Kidney tubule cell (primary cell): ENCODE measurements around the gene CCDC148.
"Not testable (repeated sequence)": the region's sequence is repeated elsewhere in the genome, so short reads cannot be mapped to it uniquely, and the experiment has no call there.

Experiments used
- DNase-seq: peaks from one replicate; pipeline ENCODE4 v3.0.0-alpha.2; 2018; ENCODE audit warnings: low spot score

CCDC148 gene

GRCh38 chr2:158357122-158357521, 99.4 kb downstream of the CCDC148 start:
- no peak for DNase-seq

- not testable (repeated sequence) for DNase-seq
Measured at GRCh38 chr2:158351466-158351816, 105.1 kb downstream of the CCDC148 start.

DNA sequence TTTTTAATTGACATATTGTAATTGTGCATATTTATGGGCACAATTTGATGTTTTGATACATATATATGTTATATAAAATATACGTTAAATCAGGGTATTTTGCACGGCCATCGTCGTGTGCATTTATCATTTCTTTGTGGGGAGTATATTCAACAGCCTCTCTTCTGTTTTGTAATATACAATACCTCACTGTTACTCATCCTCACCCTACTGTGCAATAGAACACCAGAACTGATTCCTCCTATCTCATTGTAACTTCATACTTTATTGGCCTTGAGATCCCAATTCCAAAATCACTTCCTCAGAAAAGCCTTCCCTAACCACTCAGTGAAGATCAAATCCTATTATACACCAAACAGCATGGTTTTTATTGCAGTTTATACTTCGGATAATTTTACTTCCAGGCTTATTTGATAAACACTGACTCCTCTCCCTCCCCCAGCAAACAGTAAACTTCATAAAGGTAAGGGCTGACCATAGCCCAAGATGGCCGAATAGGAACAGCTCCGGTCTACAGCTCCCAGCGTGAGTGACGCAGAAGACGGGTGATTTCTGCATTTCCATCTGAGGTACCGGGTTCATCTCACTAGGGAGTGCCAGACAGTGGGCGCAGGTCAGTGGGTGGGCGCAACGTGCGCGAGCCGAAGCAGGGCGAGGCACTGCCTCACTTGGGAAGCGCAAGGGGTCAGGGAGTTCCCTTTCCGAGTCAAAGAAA, 105.6 kb downstream of the CCDC148 start:
- DNase-seq: not testable (repeated sequence)

DNA sequence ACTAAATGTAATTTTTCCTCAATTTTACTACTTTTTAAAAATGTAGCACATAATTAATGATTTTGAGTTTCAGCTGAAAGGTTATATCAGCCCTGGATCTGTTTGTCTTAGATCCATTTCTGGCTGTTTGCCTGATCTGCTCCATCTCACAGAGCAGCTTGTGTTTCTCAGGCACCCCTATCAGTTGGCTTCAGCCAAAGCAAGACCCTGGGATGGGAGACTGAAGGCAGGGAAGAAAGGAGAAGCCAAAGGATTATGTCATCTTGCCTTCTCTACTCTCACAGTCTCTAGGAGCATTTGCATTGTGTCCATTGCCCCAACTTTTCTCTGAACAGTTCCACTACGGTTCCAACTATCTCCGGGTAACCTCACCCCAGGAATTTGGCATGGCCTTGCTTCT, 110.5 kb downstream of the CCDC148 start:
- no peak for DNase-seq

DNA sequence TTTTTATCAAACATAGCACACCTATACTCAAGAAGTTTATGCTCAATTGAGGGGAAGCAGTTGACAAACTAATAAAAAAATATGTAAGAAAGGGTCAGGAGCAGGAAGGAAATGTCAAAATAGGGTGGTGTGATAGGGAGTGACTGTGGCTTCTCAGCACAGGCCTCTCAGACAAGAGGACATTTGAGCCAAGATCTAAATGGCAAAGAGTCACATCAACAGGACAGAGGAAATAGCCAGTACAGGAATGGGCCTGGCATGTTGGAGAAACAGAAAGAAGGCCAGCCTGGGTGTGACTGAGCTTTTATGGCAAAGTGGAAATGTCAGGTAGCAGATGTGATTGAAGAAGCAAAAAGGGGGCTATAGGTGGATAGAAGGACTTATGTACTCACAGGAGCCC, 117.0 kb downstream of the CCDC148 start:
- no peak for DNase-seq

DNA sequence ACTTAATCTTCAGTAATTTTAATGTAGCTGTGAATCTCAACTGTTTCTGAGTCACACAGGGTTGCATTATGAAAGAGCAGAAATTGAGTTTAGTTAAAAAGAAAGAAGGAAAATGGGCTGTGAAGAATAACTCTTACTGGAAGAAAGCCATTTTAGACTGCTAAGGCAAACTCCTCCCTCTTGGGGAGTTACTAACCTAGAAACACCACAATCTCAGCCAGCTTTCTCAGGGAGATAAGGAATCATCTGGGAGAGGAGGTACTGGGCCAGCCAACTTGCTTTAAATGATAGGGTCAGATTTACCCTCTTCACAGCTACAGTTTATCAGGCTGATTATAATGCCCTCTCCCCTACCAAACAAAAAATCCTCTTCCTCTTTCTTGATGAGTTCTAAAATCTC, 119.5 kb downstream of the CCDC148 start:
- DNase-seq: no peak

GRCh38 chr2:158331799-158332198, 124.8 kb downstream of the CCDC148 start:
- DNase-seq: not testable (repeated sequence)

- DNase-seq: peak; percentile 17
Measured at GRCh38 chr2:158325782-158326340, 130.7 kb downstream of the CCDC148 start.

- peak; percentile 91 for DNase-seq
Measured at GRCh38 chr2:158325031-158325781, 131.3 kb downstream of the CCDC148 start.

DNA sequence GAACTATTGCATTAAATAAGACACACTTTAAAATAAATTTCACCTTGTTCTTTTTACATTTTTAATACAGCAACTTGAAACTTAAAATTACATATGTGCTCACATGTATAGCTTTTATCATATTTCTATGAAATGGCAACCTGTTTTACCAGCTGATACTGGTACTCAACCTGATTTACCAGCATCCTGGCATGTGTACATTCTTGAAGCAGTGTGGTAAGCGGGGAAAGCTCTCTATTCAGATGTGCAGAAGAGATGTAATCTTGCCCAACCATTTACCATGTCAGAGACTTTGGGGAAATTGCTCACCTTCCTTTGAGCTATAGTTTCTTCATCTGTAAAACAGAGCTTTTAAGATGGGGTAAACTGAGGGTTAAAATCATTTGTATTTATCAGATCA, 133.2 kb downstream of the CCDC148 start:
- no peak for DNase-seq

- peak; percentile 75 for DNase-seq
Measured at GRCh38 chr2:158321264-158321663, 135.3 kb downstream of the CCDC148 start.

GRCh38 chr2:158319269-158319668, 137.3 kb downstream of the CCDC148 start:
- no peak for DNase-seq

DNA sequence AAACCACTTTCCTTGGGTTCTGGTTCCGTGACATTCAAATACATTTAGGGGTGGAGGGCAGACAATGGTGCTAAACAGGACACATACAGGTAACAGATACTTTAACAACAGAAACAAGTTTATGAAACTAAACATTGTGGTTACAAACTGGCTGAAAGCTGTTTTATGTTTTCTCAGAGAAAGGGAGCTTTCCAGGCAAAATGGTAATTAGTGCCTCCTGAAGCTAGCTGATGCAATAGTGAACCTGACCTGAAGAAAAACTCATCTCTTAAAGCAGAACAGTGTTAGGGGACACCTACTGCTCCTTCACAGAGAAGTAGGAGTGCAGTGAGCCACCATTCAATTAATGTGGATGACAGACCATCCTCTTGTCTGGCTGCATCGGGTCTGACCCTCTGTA, 138.9 kb downstream of the CCDC148 start:
- DNase-seq: no peak

- DNase-seq: no peak
Measured at GRCh38 chr2:158315803-158316414, 140.6 kb downstream of the CCDC148 start.

DNA sequence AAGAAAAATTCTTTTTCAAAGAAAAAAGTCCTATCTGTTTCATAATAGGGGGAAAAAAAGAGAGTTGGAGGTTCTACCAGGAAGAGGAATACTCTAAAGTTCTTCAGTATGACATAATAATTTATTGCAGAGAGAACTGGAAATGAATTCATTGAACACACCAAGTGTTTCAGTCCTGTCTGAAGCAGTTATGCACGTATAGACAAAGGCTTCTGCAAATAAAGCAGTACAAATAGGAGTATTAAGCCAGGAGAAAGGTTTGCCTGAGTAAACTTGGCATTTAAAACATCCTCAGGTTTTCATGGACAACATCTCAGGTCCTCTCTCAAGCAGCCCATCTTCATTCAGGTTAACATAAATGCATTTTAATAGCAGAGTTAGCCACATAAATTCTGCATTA, 141.6 kb downstream of the CCDC148 start:
- no peak for DNase-seq

GRCh38 chr2:158313734-158314133, 142.8 kb downstream of the CCDC148 start:
- DNase-seq: no peak

- no peak for DNase-seq
Measured at GRCh38 chr2:158312981-158313380, 143.6 kb downstream of the CCDC148 start.

GRCh38 chr2:158310407-158310806, 146.1 kb downstream of the CCDC148 start:
- not testable (repeated sequence) for DNase-seq

DNA sequence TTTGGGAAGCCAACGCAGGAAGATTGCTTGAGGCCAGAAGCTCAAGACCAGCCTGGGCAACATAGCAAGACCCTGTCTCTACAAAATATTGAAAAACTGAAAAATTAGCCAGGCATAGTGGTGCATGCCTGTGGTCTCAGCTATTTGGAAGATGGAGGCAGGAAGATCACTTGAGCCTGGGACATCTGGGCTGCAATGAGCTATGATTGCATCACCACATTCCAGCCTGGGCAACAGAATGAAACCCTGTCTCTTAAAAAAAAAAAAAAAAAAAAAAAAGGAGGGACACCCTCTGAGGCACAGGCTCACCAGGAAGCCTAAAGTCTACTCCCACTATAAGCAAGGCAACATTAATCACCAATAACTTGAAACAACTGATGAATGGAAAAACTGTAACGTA, 151.1 kb downstream of the CCDC148 start:
- peak; percentile 39 for DNase-seq

GRCh38 chr2:158300394-158300793, 156.2 kb downstream of the CCDC148 start:
- no peak for DNase-seq

DNA sequence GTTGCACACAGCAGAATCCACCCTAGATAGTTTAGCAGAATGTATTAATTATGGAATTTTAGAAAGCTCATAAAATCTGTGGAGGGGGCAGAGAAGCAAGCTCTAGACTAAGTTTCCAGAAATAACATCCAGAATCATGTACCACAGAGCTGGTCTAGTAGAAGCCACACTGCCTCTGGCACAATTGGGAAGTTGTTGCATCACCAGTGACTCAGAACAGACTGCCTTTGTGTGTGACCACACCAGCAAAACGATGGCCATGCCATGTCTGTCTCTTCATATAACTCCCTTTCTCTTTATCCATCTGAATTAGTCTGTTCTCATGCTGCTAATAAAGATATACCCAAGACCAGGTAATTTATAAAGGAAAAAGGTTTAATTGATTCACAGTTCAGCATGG, 158.9 kb downstream of the CCDC148 start:
- peak; percentile 64 for DNase-seq

DNA sequence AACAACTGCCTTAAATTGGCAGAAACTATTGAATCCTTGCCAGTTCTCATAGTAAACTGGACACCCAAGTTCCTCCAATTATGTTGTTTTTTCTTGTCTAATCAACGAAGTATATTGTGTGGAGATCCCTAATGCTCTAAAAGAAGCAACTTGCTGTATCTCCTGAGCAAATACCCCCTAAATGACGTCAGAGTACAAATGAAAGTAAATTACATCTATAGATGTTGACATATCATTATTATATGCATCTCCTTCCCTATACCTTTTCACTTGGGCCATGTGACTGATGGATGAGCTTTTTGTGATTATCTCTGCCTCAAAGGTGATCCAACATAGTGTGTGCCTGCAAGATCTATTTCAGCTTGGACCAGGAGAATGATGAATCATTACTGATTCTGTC, 159.4 kb downstream of the CCDC148 start:
- DNase-seq: no peak

- DNase-seq: no peak
Measured at GRCh38 chr2:158293722-158294121, 162.8 kb downstream of the CCDC148 start.
